GM04503 (cell line): ENCODE measurements around the gene PTPRN2.
"Not testable (repeated sequence)": the region's sequence is repeated elsewhere in the genome, so short reads cannot be mapped to it uniquely, and the experiment has no call there.

Experiments
- DNase-seq: peaks from one replicate; pipeline ENCODE4 v3.0.0-alpha.2; 2012; ENCODE audit warnings: low read depth

The PTPRN2 gene

DNA sequence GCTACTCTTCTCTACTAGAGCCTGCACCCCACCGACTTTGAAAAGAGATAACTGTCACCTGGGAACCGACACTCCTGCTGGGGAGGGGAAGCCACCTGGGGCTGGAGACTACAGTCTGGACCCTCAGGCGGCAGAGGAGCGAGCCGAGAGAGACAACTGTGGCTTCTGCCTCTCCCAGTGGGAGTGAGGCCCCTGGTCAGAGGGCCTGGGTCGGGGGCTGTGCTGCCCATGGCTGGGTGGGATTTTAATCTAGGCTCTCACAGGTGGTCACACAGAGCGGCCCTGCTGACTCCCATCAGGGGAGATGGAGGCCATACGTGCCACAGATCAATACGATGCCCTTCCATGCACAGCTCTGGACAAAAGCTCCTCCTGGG is 878.7 kb downstream of the PTPRN2 start:
- DNase-seq: no peak

DNA sequence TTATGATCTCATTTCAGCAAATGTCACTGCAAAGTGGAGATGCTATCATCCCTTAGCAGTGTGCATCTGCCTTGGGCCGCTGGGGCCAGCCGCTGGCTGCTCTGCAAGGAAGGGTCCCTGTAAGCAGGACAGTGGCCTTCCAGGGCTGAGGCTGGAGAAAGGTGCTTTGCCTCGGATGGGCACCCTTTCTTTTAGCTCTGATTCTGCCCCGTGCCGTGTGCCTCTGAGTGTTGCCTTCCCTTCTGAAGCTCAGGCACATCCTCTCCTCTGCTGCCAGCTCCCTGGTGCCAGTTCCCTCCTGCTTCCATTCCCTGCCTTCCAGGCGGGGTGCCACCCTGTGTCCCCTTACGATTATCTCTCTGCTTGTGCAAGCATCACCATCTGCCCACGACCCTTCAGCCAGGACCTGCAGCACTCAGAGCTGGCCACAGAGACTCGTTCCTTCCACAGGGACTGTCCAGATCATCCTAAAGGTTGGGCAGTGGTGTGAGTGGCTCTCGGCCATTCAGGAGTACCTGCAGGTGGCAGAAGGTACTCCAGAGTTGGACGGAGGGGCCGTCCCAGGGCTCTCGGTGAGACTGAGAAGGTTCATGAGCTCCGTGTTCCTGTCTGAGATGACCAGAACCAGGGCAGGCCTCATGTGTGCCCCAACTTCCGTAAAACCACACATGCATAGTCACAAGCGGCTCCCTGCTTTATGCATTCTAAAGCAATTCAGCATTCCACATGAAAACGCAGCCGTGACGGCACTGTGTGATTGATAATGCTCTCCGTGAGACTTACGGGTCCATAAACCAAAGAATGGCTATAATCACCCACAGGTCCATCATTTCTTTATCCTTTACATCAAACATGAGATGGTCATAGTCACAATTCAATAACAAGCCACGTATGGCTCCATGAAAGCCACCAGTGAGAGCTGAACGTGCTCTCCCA is 879.4 kb downstream of the PTPRN2 start:
- DNase-seq: no peak

DNA sequence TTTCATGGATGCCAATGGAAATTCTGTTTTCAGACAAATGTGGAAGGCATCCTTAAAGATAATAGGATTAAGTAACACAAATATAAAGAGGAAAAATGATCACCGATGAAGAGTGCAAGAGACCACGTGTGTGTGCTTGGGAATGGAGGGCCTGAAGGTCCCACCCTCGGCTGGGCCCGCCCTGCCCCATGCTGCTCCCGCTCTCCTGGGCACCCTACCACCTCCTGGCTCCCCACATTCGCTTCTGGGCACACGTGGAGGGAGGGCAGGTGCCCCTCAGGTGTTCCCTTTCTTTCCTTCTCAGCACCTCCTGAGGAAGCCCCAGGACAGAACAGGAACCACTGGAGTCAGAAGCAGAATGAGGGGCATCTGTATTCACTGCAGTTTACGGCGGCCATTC is 883.3 kb downstream of the PTPRN2 start:
- DNase-seq: no peak

DNA sequence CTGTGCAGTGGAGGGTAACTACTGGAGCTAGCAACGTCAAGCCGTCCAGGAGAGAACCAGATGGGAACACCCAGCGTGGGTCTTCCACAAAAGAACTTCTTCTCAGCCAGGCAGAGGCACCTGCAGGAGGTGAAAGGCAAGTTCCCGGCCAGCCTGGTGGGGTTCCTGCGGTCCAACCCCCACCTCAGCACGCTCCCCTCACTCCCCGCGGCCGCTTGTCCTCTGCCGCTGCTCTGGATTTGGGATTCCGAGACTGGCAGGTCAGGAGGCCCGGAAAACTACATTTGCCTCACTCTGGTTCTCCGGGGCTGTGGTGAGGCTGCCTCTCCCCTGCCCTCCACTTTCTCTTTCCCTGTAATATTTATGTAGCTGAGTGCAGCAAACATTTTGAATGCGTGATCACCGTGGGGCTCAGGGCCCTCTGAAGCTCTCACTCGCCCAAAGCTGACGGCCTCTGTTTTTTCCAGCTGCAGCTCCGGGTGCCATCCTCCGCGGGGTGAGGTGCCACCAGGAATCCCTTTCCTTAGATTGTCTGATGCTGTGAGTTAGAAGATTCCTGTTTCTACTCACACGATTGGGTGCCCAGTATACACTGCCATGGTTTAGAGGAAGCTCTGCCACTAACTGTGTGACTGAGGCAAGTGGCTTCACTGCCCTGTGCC is 884.0 kb downstream of the PTPRN2 start:
- no peak for DNase-seq

DNA sequence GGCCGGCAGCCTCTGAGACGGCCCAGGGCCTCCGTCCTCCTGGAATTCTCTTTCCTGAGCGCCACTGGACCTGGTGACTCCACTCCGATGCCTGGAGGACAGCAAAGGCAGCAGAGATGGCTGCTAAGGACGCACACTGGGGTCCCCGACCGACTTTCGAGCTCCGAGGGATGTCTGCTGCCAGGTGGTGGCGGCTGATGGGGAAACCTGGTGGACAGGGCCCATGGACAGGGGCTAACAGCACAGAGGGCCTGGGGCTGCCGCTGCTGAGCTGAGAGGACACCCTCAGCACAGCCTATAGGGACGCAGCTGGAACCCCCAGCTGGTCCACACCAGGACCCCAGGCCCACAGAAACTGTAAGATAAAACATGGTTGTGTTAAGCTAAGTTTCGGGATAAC is 884.5 kb downstream of the PTPRN2 start:
- no peak for DNase-seq

DNA sequence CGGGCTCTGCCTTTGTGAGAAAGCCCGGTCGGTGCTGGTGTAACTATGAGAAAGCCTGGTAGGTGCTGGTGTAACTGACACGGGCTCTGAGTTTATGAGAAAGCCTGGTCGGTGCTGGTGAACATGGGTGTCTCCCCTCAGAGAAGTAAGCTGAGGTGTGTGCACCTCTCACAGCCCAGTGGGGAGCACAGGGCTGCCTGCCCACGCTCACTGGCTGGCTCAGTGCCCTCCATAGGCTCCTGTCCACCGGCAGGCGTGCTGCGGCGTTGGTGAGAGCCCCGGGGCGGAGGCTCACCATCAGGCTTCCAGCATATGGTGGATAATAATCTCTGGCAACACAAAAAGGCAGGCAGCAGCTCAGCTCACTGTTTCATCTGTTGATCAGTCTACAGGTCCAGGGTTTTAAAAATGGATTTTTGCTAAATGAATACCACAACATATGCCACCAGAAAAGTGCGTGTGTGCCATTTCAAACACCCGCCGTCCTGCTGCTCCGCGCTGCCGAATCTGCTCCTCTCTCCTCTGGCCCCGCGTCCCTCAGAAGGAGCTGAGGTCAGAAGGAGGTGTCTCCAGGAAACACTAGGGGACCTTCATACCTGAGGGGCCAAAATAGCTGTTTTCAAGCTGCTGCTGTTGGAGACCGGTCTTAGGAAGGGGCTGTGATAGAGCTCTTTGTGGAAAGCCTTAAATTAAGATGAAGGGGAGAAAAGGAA is 885.2 kb downstream of the PTPRN2 start:
- DNase-seq: no peak

DNA sequence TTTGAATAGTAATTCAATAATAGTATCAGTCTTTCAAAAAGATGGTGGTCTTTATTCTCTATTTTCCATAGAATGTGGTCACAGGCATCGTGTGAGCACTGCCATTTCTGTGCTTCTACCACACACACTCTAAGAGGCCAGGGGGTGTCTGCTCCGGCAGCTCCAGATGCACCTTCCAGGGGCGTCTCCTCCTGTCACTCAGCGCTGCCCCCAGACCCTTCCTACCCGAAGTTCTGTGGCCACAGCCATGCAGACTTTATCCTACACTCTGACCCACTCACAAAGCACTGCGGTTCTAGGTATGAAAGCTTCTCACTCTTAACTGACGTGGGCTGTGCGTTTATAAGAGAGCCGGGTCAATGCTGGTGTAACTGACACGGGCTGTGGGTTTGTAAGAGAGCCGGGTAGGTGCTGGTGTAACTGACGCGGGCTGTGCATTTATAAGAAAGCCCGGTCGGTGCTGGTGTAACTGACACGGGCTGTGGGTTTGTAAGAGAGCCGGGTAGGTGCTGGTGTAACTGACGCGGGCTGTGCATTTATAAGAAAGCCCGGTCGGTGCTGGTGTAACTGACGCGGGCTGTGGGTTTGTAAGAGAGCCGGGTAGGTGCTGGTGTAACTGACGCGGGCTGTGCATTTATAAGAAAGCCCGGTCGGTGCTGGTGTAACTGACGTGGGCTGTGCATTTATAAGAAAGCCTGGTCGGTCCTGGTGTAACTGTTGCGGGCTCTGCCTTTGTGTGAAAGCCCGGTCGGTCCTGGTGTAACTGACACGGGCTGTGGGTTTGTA is 886.0 kb downstream of the PTPRN2 start:
- DNase-seq: not testable (repeated sequence)

DNA sequence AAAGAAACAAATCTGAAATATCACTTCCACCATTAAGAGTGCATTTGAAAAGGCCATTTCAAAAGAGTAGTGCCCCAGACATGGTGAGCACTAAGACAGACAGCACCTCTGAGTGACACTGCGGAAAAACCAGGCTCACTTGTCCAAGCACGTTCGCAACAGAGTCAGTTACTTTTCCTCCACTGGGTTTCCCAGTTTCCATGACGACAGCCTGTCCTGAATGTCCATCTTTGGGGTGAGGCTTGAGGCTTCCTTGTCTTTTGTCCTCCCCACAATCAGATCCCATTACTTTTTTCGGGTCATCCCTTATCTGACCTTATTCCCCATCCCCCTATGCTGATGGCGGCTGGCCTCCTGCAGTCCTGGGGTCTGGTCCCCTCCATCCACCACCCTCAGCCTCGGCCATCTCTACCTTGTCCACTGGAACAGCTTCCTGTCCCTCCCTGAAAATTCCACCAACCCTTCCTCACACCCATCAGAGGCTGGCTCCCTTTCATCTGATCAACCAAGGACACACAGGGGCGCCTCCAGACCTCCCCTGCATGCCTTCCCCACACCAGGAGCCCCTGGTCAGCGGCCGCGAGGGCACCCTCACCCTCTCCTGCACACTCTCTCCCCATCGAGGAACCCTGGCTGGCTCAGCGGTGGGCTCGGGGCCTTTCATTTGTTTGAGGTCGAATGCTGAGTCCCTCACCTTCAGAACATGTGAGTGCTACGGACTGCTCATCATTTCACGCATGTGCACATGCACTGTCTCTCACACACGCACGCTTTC is 887.2 kb downstream of the PTPRN2 start:
- no peak for DNase-seq

DNA sequence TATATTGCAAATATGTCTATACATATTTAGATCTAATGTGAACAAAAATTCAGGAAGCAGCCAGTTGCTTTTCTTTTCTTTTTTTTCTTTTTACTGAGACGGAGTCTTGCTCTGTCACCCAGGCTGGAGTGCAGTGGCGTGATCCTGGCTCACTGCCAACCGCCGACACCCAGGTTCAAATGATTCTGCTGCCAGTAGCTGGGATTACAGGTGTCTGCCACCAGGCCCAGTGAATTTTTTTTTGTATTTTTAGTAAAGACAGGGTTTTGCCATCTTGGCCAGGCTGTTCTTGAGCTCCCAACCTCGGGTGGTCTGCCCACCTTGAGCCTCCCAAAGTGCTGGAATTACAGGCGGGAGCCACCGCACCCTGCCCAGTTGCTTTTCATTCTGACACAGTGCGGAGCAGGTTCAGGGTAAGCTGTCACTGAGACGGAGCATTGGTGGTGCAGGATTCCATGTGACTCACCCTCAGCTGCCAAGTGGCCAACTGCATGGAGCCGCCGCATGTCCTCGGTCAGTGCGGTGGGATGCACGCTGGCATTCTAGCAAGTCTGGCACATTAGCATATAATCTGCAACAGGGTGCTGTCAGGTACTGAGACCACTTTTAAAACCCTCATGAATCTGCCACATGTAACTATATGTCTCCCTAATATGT is 888.1 kb downstream of the PTPRN2 start:
- DNase-seq: no peak

DNA sequence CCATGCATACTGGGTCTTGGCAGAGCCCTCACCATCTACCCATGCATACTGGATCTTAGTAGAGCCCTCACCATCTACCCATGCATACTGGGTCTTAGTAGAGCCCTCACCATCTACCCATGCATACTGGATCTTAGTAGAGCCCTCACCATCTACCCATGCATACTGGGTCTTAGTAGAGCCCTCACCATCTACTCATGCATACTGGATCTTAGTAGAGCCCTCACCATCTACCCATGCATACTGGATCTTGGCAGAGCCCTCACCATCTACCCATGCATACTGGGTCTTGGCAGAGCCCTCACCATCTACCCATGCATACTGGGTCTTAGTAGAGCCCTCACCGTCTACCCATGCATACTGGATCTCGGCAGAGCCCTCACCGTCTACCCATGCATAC is 890.3 kb downstream of the PTPRN2 start:
- DNase-seq: not testable (repeated sequence)

DNA sequence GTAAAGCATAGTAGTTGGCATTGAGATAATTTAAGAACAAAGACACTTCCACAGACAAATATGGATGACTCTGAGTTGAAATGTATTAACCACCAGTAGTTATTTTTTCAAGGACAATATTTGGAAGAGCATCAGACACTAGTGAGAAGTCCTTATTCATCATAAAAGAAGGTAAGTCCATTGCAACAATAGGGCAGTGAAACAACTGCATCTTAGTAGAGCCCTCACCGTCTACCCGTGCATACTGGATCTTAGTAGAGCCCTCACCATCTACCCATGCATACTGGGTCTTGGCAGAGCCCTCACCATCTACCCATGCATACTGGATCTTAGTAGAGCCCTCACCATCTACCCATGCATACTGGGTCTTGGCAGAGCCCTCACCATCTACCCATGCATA is 892.0 kb downstream of the PTPRN2 start:
- DNase-seq: not testable (repeated sequence)

DNA sequence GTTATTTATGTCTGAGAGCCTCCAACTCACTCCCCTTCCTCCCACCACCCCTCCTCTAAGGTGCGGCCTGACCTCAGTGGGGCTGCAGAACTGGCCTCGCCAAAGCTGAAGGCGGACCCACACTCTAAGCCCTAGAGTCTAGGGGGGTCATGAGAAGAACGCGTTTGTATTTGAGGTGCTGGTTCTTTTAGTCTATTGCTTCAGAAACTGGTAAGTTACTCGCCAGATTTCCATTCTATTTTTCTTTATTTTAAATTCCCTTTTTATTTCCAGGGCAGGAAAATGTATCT is 893.3 kb downstream of the PTPRN2 start:
- no peak for DNase-seq

DNA sequence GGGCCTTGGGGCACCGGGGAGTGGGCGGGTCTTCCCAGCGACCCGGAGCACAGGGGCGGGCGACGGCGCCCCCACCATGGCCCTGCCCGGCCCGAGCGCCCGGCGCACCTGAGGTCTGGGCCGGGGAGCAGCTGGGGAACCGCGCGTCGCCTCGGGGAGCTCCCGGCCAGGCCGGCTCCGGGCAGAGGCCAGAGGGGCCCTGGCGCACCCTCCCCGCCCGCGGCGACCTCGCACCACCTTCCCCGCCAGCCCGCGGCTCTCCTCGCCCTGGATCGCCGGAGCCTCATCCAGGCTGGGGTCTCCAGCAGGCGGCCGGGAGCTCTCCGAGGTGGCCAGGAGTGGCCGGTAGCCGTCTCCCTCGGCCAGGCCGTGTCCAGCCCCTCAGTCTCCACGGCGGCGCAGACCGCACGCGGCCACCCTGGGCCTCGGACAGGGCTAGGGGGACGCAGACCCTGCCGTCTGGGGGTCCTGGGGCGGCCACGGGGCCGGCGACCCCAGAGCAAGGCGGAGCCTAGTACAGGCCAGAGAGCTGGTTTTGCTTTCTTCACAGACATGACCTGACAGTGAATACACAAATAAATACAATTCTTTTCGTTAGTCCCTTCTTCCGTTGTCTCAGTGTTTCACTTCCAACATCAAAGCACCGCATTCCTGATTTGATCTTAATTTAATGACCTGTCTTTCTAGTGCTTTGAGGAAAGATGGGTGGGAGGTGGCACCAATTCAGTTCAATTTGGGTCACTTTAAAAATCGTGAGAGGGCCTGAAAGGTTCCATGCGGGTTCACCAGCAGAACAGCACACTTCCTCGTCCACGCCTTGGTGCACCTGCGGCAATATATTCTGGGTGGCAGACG is 893.9 kb downstream of the PTPRN2 start:
- no peak for DNase-seq

DNA sequence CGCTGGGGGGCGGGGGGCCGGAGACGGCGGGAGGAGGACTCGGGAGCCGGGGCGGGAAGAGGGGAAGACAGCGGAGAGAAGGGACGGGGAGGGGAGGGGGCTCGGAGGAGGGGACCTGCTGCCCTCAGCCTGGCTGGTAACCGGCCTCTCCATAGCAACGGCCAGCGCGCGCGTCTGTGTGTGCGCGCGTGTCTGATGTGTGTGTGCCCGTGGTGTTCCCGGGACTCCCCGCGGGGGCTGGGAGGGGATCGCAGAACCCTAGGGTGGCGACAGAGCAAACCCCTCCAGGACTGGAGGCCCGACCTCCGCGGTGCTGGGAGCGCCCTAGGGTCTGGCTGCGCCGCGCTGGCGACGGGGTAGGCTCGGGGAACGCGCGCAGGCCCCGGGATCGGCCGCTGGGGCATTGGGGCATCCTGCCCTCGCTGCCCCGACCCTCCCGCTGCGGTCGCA is 894.5 kb downstream of the PTPRN2 start:
- no peak for DNase-seq

DNA sequence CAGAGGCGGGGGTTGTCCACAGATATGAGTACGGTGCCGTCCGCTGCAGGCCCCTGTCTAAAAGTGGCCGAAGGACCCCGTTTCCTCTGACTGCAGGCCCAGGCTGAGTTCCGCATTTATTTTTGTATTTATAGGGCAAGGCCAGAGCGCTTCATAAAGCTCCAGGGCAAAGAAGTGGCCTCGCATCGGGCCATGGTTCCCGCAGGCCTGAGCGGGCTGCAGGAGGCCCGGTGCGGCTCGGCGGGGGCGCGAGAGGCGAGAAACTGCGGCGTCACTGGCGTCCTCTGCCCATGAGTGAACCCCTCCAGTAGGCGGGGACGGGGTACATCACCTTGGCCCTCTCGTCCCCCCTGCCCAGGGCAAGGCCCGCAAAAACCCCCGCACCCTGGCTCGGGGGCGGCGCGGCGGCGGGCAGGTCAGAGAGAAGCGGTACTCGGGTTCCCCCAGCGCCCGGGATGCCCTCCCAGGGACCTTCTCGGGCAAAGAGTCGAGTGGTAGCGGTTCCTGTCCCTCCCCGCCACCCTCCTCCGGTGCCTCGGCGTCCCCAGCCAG is 895.1 kb downstream of the PTPRN2 start:
- no peak for DNase-seq

DNA sequence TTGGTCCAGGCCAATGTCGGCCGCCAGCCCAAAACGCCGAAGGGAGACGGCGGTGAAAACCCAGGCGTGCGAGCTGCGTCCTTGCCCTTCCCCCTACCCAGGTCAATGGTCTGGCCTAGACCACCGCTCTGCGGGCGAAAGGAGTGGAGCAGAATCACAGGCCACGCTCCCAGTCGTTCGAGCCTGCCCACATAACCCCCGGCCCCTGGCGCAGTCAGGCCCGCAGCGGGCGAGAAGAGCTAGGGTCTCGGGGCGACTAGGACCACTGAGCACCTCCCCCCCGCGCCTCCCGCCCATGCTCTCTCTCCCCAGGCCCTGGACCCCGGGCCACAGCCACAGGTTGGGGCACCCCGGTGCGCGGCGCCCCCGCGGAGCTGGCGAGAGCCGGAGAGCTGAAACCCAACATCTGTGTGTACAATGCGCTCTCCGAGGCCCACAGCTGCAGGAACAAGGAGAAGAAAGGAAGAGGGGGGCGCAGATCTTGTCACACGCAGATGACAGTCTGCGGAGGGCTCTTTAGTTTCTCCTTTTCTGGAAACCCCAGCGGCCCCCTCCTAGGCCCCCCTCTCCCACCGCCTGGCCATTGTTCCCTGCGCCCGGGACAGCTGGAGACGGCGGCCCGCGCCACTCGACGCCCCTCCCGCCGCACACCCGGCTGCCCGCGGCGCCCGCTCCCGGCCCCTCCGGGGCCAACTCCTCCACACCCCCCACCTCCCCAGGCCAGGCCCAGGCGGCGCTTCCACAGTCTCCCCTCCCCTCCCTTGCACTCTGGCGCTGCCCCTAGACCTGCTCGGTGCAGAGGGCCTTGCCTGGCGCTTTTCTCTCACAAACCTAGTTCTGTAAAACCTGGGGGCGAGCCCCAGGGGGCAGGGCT is 895.8 kb downstream of the PTPRN2 start:
- no peak for DNase-seq

DNA sequence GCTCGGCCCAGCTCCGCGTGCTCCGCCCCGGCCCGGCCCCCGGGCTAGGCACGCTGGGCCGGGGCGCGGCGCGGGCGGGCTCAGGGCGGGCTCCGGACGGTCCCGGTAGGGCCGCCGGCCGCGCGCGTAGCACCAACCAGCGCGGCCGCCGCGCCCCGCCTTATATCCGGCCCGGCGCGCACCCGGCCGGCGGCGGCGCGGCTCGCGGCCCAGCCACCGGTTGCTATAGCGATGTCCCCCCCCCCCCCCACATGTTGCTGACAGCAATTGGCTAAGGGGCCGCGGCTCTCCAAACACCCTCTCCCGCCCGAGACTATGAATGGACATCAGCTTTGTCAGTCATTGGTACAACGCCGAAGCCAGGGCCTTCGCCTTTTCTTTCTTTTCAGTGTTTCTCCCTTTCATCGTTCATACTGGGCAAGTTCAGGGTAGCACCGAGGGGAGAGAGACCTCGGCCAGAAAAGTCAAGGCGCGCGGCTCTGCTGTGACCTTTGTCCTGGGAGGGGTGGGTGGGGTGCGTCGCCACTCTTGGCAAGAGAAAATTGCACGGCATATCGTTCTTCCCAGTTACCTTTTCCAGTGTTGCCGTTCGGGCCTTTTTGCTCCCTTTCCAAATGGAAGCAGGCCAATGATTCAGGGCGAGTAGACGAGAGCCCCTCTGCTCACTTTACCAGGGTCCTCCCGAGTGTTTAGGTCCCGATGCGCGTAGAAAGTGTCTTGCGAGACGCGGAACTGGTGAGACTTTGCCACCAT is 896.6 kb downstream of the PTPRN2 start:
- peak; percentile 14 for DNase-seq
